ENCODE results near the gene CASK. TPM values are rescaled to one million over a fixed set of nuclear protein-coding genes. Genes with fewer than 3 reads are reported as not detected.

CASK gene
- total and polyA plus RNA-seq, 2 donors from 2014 or later: 15.9 to 58.9 TPM

DNA sequence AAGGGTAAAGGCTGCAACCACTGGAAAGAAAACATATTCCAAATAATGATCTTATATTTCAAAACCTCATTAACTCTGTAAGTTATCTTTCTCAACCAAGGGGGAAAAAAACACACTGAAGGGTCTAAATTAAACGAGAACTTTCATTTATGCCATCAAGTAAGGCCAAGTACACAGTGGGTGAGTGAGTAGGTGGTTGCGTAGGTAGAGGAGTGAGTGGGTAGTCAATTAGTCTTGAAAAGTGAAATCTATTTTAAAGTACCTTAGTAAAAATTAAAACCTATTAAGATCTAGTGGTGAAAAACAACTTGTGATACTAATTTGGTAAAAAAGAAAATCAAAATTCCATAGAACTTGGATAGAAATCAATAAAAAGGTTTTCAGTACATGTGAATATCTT lies 3.5 kb downstream of the CASK start:
- FAIRE-seq (no peak), DNase-seq (no peak)
- Histone ChIP-seq H3K36me3 (ENCODE audit: control insufficient read depth in 2 of 3, insufficient read depth in 3 of 3, low read length in 3 of 3) (no peaks in the 10 kb centered on the region), H3K4me3 (ENCODE audit: low read length in 3 of 3) (no peak overlapping the region), H3K9ac (ENCODE audit: low read length in 3 of 3) (no peak overlapping the region), H3K4me1 (ENCODE audit: control insufficient read depth in 2 of 3, insufficient read depth in 2 of 3, low read depth in 1 of 3, low read length in 3 of 3) (no peaks in the 10 kb centered on the region), H3K27ac (ENCODE audit: low read depth in 2 of 2, low read length in 2 of 2) (no peak overlapping the region), H3K27me3 (ENCODE audit: control insufficient read depth, insufficient read depth, low read length) (no peaks in the 10 kb centered on the region), H3K9me3 (ENCODE audit: control insufficient read depth in 2 of 3, insufficient read depth in 1 of 3, low read length in 3 of 3) (no peaks in the 10 kb centered on the region)
- TF ChIP-seq, protein P1, sequence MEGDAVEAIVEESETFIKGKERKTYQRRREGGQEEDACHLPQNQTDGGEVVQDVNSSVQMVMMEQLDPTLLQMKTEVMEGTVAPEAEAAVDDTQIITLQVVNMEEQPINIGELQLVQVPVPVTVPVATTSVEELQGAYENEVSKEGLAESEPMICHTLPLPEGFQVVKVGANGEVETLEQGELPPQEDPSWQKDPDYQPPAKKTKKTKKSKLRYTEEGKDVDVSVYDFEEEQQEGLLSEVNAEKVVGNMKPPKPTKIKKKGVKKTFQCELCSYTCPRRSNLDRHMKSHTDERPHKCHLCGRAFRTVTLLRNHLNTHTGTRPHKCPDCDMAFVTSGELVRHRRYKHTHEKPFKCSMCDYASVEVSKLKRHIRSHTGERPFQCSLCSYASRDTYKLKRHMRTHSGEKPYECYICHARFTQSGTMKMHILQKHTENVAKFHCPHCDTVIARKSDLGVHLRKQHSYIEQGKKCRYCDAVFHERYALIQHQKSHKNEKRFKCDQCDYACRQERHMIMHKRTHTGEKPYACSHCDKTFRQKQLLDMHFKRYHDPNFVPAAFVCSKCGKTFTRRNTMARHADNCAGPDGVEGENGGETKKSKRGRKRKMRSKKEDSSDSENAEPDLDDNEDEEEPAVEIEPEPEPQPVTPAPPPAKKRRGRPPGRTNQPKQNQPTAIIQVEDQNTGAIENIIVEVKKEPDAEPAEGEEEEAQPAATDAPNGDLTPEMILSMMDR (IDR thresholded peaks at IDR 0.05; ENCODE audit: borderline replicate concordance, extremely low read depth, insufficient read depth): no peak
- intact Hi-C loops (cut with DNase I): no loop called here

DNA sequence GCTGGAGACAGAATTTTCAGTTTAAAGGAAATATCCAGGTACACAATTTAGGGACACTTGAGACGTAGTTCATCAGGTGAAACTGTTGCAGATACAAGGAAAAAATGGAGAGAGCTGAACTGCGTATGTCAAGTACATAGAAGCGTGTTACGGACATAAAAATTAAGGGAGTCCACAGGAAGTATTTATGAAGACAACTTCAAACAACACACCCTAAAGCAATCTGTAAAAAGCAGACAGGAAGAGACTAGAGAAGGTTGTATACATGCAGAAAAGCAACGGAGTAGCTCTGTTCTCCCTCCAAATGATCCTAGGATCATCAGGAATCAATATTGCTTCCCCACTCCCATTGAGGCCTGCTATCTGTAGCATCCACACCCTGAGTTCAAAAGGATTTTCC lies 5.8 kb downstream of the CASK start:
- DNase-seq (no peak), FAIRE-seq (no peak)
- no peak overlapping the region for H3K27ac ChIP-seq (ENCODE audit: low read depth in 2 of 2, low read length in 2 of 2)
- H3K9me3 ChIP-seq (ENCODE audit: control insufficient read depth in 2 of 3, insufficient read depth in 1 of 3, low read length in 3 of 3): no peaks in the 10 kb centered on the region
- H3K9ac ChIP-seq (ENCODE audit: low read length in 3 of 3): no peak overlapping the region
- intact Hi-C loops (cut with DNase I): no loop called here
- H3K36me3 ChIP-seq (ENCODE audit: control insufficient read depth in 2 of 3, insufficient read depth in 3 of 3, low read length in 3 of 3): no peaks in the 10 kb centered on the region
- no peaks in the 10 kb centered on the region for H3K4me1 ChIP-seq (ENCODE audit: control insufficient read depth in 2 of 3, insufficient read depth in 2 of 3, low read depth in 1 of 3, low read length in 3 of 3)
- TF ChIP-seq, protein P1 (IDR thresholded peaks at IDR 0.05; ENCODE audit: borderline replicate concordance, extremely low read depth, insufficient read depth): no peak
- H3K4me3 ChIP-seq (ENCODE audit: low read length in 3 of 3): no peak overlapping the region
- no peaks in the 10 kb centered on the region for H3K27me3 ChIP-seq (ENCODE audit: control insufficient read depth, insufficient read depth, low read length)

DNA sequence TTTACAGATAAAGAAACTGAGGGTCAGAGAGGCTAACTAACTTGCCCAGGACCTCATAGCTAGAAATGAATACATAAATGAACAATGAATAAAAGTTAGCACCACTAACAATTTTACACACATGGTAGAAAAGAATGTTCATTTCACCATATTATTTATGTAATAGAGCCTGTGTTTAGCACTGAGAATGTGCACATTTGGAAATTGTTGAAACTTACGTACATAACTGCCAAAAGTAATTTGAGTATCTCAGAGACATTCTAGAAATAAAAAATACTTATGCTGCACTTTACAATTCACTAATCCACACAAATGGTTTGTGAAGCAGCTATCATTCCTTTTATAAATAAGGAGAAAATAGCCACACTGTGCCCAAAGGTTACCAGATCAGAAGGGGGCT lies 9.9 kb downstream of the CASK start:
- TF ChIP-seq, protein P1 (IDR thresholded peaks at IDR 0.05; ENCODE audit: borderline replicate concordance, extremely low read depth, insufficient read depth): no peak
- Histone ChIP-seq H3K4me3 (ENCODE audit: low read length in 3 of 3) (no peak overlapping the region), H3K9me3 (ENCODE audit: control insufficient read depth in 2 of 3, insufficient read depth in 1 of 3, low read length in 3 of 3) (no peaks in the 10 kb centered on the region), H3K36me3 (ENCODE audit: control insufficient read depth in 2 of 3, insufficient read depth in 3 of 3, low read length in 3 of 3) (no peaks in the 10 kb centered on the region), H3K4me1 (ENCODE audit: control insufficient read depth in 2 of 3, insufficient read depth in 2 of 3, low read depth in 1 of 3, low read length in 3 of 3) (no peaks in the 10 kb centered on the region), H3K27me3 (ENCODE audit: control insufficient read depth, insufficient read depth, low read length) (no peaks in the 10 kb centered on the region), H3K27ac (ENCODE audit: low read depth in 2 of 2, low read length in 2 of 2) (no peak overlapping the region), H3K9ac (ENCODE audit: low read length in 3 of 3) (no peak overlapping the region)
- FAIRE-seq (no peak), DNase-seq (no peak)
- intact Hi-C loops (cut with DNase I): no loop called here

DNA sequence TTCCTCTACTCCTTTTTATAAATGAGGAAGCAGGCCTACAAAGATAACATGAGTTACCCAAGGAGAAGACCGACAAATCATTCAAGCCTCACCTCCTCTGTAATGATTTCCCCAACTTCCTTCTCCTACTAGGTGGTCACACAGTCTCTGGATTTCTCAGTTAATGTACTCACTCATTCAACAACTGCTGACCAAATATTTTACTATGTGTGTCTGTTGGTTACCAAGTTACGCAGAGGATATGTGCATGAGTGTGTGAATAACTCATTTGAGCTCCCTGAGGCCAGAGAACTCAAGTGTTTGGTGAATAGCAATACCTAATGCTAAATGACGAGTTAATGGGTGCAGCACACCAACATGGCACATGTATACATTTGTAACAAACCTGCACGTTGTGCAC lies 10.4 kb downstream of the CASK start:
- Histone ChIP-seq H3K27ac (ENCODE audit: low read depth in 2 of 2, low read length in 2 of 2) (no peak overlapping the region), H3K9me3 (ENCODE audit: control insufficient read depth in 2 of 3, insufficient read depth in 1 of 3, low read length in 3 of 3) (no peaks in the 10 kb centered on the region), H3K9ac (ENCODE audit: low read length in 3 of 3) (no peak overlapping the region), H3K36me3 (ENCODE audit: control insufficient read depth in 2 of 3, insufficient read depth in 3 of 3, low read length in 3 of 3) (no peaks in the 10 kb centered on the region), H3K4me3 (ENCODE audit: low read length in 3 of 3) (no peak overlapping the region), H3K4me1 (ENCODE audit: control insufficient read depth in 2 of 3, insufficient read depth in 2 of 3, low read depth in 1 of 3, low read length in 3 of 3) (no peaks in the 10 kb centered on the region), H3K27me3 (ENCODE audit: control insufficient read depth, insufficient read depth, low read length) (no peaks in the 10 kb centered on the region)
- intact Hi-C loops (cut with DNase I): no loop called here
- DNase-seq (peak in 2 of 5 donors; percentile 21 to 37), FAIRE-seq (no peak)
- TF ChIP-seq, protein P1 (IDR thresholded peaks at IDR 0.05; ENCODE audit: borderline replicate concordance, extremely low read depth, insufficient read depth): no peak

All from kidney (tissue), 14 donors.